Endometrium (tissue), 2 donors: ENCODE measurements around the gene CNNM3.
"Not testable (repeated sequence)": the region's sequence is repeated elsewhere in the genome, so short reads cannot be mapped to it uniquely, and the experiment has no call there.

Source experiments
- FAIRE-seq: peaks from 2 replicates; lab custom pipeline; 2012; peaks lifted over from hg19 to GRCh38; lab: Jason Lieb, UNC
- donor health status: control.
- donor health status: control.

CNNM3 gene

DNA sequence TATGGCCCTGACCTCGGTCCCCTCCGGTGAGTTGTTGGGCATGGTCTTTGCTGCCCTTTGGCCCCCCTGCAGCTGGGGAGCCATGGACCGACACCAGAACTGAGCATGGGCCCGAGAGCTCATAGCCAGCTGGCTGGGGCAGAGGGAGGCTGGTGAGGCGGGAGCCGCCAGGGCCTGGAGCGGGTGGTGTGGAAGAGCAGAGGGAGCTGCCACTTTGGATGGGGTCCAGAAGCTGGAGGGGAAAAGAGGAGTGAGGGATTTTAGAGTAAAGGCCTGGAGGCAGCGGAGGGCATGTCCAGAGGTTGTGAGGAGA lies 16.5 kb upstream of the CNNM3 start:
- no peak for FAIRE-seq

- no peak for FAIRE-seq
These were observed 15.7 kb upstream of the CNNM3 start for GRCh38 chr2:96800061-96801004.

- FAIRE-seq = no peak
These were observed 14.9 kb upstream of the CNNM3 start for GRCh38 chr2:96801005-96801785.

DNA sequence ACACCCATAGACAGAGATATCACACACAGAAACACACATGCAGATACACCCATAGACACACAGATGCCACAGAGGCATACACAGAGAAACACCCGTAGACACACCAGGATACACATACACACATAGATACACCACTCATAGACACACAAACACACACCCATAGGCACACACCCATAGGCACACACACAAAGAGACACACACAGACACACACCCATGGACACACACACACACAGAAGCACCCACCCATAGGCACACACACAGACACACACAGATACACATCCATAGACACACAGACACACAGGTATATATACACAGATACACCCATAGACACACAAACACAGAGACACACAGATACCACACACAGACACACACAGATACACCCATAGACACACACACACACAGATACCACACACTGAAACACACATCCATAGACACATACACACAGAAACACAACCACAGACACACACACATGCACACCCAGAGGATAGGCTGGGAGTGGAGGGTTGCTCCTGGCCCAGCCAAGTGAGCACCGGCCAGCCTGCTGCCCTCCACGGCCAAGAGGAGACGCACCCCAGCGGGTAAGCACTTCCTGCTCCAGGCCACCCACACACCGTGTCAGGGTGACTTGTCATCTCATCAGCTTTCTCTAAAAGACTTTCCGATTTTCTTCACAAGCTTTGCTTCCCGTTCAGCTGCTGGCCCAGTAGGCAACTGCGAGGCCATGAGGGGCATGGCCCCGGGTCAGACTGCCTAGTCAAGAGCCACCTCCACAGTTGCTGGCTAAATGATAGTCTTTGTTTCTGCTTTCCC lies 14.1 kb upstream of the CNNM3 start:
- no peak for FAIRE-seq

DNA sequence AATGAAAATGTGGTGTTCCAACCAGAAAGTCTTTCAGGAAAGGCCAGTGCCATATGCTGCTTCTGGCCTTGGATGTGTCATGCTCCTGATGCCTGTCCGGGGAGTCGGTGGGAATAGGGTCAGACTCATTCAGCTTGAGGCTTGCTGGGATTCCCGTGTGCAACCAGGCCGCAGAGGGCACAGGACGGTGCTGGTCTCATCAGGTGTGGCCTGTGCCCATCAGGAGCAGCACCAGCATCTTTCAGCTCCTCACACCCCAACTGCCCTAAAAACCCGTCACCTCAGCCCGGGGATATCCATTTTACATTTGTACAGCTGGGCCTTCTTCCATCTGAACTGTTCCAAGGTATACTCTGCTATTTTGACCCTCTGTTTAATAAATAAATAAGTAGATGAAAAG lies 13.3 kb upstream of the CNNM3 start:
- no peak for FAIRE-seq

GRCh38 chr2:96804986-96805385 lies 11.1 kb upstream of the CNNM3 start:
- FAIRE-seq = no peak

GRCh38 chr2:96805946-96806345 lies 10.1 kb upstream of the CNNM3 start:
- not testable (repeated sequence) for FAIRE-seq

DNA sequence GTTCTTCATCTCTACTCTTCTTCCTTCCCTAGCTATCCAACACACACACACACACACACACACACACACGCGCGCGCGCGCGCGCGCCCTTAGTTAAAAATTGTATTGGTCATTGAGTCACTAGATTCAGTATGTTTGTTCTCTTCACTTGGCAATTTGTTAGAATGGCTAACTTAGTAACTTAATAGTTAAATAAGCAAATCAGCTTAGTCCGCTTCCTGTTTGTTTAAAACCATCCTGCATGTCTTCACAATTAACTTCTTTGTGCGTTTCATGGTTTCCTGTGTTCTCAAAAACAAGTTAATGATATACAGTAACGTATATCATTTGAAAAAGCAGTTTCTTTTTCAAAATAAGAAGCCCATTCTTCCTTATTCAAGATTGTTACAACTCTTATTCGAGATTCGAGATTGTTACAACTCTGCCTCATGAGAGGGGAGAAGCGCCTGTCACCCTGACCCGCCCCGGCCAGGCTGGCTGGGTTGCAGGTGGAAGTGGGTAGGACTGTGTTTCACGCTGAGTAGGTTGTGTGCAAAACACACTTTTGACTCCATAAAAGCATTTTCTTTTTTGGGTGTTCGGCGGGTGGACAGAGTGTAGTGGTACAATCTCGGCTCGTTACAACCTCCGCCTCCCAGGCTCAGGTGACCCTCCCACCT lies 9.5 kb upstream of the CNNM3 start:
- no peak for FAIRE-seq

DNA sequence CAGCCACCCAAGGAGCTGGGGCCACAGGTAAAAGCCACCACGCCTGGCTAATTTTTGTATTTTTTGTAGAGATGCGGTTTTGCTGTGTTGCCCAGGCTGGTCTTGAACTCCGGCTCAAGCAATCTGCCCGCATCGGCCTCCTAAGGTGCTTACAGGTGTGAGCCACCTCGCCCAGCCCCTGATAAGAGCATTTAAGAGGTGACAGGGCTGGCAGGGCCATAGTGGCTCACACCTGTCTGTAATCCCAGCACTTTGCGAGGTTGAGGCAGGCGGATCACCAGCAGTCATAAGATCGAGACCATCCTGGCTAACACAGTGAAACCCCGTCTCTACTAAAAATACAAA lies 9.0 kb upstream of the CNNM3 start:
- no peak for FAIRE-seq

GRCh38 chr2:96808176-96808837 lies 7.8 kb upstream of the CNNM3 start:
- FAIRE-seq = peak; percentile 50

- FAIRE-seq = no peak
These were observed 6.7 kb upstream of the CNNM3 start for GRCh38 chr2:96809216-96809882.

DNA sequence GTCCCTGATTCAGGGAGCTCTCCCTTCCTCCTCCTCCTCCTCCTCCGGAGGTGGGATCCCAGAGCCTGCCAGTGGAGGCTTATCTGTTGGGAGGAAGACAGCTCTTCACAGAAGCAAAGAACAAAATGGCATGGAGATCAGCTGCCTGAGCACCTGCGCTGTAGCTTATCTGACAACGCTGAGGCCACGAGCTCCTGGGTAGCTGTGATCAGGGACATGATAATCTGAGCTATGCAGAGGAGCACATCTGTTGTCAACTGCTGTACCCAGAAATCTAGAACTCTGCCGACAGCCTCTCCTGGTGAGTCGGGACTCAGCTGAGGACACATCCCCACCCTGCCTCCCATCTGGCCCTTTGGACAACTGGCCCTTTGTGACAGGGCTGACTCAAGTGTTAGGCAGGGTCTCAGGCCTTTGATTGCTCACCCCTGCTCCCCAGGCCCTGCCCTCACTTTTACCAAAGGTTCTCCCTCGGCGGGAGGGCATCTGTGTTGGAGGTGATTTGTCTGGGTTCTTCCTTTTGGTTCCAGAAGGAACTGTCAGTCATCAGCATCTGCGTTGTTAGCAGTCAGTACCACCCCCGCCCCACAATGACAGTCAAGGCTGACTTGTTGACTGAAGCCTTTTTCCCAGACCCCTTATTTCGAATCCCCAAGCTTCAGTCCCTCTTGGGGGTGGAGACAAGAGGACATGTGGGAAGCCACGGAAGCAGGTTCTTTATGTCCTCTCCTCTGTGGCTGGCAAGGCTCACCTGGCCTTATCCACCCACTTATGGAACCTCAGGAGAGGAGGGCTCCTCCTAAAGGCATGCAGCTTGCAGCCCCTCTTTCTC lies 5.9 kb upstream of the CNNM3 start:
- no peak for FAIRE-seq

- no peak for FAIRE-seq
These were observed 5.3 kb upstream of the CNNM3 start for GRCh38 chr2:96810783-96811192.

- no peak for FAIRE-seq
These were observed 4.2 kb upstream of the CNNM3 start for GRCh38 chr2:96811917-96812316.

DNA sequence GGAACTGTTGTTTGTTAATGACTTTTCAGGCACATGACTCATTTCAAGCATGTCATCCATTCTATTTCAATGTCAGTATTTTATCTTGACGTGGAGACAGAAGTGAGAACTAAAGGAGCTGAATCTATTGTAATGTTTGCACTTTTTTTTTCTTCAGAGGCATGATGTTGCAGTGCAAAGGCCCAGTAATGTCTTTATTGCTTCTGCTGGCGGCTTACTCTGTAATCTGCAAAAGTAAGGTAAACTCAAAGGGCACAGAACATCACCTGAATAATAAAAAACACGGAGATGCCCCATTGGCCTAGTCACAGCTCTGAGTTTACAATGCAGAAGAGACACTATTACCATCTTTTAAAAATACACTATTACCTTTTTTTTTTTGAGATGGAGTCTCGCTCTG lies 2.4 kb upstream of the CNNM3 start:
- no peak for FAIRE-seq

DNA sequence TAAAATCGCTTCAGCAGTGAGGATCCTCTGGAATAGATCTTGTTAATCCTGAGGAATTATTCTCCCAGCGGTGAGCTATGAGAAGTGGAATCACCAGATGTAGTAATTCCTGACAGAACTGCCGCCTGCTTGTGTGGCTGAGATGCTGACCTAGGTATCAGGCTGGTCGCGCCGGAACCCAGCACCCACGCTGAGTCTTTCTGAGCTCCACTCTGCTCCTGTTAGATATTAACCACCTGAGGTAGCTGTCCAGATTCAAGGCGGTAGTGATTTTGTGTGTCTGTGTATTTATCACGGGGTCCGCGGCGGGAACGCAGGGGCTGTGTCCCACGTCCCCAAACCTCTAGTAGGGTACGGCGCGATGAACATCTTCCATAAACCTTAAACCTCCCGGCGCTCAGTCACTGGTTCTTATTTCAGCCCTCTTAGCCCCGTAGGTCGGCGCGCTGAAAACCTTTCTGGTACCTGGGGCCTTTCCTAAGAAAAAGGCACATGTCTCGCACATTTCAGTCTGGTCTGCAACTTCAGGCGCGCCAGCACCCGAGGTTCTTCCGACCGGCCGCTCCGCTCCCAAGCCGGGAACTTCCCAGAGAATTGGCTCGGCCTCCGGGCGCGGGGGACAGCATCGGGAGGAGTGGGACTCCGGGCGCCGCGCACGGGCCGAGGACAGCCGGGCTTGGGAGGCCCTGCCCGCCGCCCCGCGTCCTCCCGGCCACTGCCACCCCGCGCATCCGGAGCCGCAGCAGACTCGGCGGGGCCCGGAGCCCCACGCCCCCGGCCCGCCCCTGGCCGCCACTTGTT lies 542 bp upstream of the CNNM3 start:
- FAIRE-seq = no peak

GRCh38 chr2:96816836-96817702 lies 1.0 kb downstream of the CNNM3 start:
- FAIRE-seq = no peak

GRCh38 chr2:96817882-96818281 lies 1.8 kb downstream of the CNNM3 start:
- FAIRE-seq = no peak
